SK-N-SH (cell line): ENCODE data around the gene PDIA5. TPM values are rescaled to one million over a fixed set of nuclear protein-coding genes. Genes with fewer than 3 reads are reported as not detected.

ENCODE experiments used
- CTCF ChIA-PET: fragments of 300-600, 350-600 bp; formaldehyde crosslinking; extraction: SDS; loops from one replicate; lab custom pipeline; 2021; lab: Yijun Ruan, JAX
- POLR2A ChIA-PET: fragments of 350-600 bp; sonication (Branson Sonifier 250); formaldehyde crosslinking; extraction: SDS; loops from one replicate; lab custom pipeline; 2020; ENCODE audit warnings: antibody characterized with exemption, inconsistent platforms; lab: Yijun Ruan, JAX
- DNase-seq: peaks from one replicate; pipeline ENCODE4 v3.0.0; 2012
- H2AFZ ChIP-seq: fragments of 200-600 bp; sonication (generic); 2 replicates; pipeline ENCODE4 v1.8.1; 2016; ENCODE audit warnings: antibody characterized with exemption, mild to moderate bottlenecking, low read depth
- H3F3A ChIP-seq: fragments of 200-600 bp; sonication (generic); replicated peaks from 2 replicates; pipeline ENCODE3; 2016; ENCODE audit warnings: antibody characterized with exemption, mild to moderate bottlenecking; ENCODE audit not compliant: insufficient read depth
- H3K27ac ChIP-seq, 2 experiments: fragments of 200-500 bp in 1 of 2; fragments of 200-600 bp in 1 of 2; sonication (Bioruptor generic) in 1 of 2; sonication (generic), shearing (Covaris generic) in 1 of 2; 2 replicates each; pipeline versions ENCODE4 v1.5.1 to v1.6.1; 2014 to 2016; ENCODE audit warnings: low read depth in 2 of 2, inconsistent platforms in 1 of 2, low read length in 1 of 2, mild to moderate bottlenecking in 1 of 2, mixed read lengths in 1 of 2
- H3K27me3 ChIP-seq: fragments of 200-600 bp; sonication (generic), shearing (Covaris generic); 2 replicates; pipeline ENCODE4 v1.6.1; 2016; ENCODE audit warnings: mixed run types; ENCODE audit not compliant: insufficient read depth
- H3K36me3 ChIP-seq, 2 experiments: fragments of 200-500 bp in 1 of 2; fragments of 200-600 bp in 1 of 2; sonication (Bioruptor generic) in 1 of 2; sonication (generic) in 1 of 2; replicated peaks in 1 of 2; 2 replicates each; pipeline versions ENCODE3 to v1.5.1; 2014 to 2016; ENCODE audit warnings: low read length in 1 of 2, mild to moderate bottlenecking in 1 of 2; ENCODE audit not compliant: insufficient read depth in 2 of 2, control insufficient read depth in 1 of 2
- H3K4me1 ChIP-seq, 2 experiments: fragments of 200-500 bp in 1 of 2; fragments of 200-600 bp in 1 of 2; sonication (Bioruptor generic) in 1 of 2; sonication (generic), shearing (Covaris generic) in 1 of 2; 2 replicates each; pipeline versions ENCODE4 v1.5.1 to v1.6.1; 2014 to 2016; ENCODE audit warnings: low read depth in 1 of 2, low read length in 1 of 2, mixed run types in 1 of 2; ENCODE audit not compliant: insufficient read depth in 2 of 2, control insufficient read depth in 1 of 2
- H3K4me2 ChIP-seq: fragments of 200-600 bp; sonication (generic), shearing (Covaris generic); 2 replicates; pipeline ENCODE4 v1.6.1; 2017; ENCODE audit warnings: mixed run types
- H3K4me3 ChIP-seq, 2 experiments: fragments of 200-500 bp in 1 of 2; fragments of 200-600 bp in 1 of 2; sonication (Bioruptor generic) in 1 of 2; sonication (generic), shearing (Covaris generic) in 1 of 2; 2 replicates each; pipeline versions ENCODE4 v1.5.1 to v1.8.1; 2014 to 2016; ENCODE audit warnings: low read depth in 2 of 2, inconsistent platforms in 1 of 2, low read length in 1 of 2, mild to moderate bottlenecking in 1 of 2, mixed read lengths in 1 of 2, moderate library complexity in 1 of 2
- H3K79me2 ChIP-seq: fragments of 200-600 bp; sonication (generic); 2 replicates; pipeline ENCODE4 v1.8.1; 2017; ENCODE audit warnings: mild to moderate bottlenecking; ENCODE audit not compliant: insufficient read depth
- H3K9ac ChIP-seq: fragments of 200-600 bp; sonication (generic); 2 replicates; pipeline ENCODE4 v1.6.1; 2017; ENCODE audit warnings: mixed run types
- H3K9me2 ChIP-seq: fragments of 200-600 bp; sonication (generic); 2 replicates; pipeline ENCODE4 v1.6.1; 2017; ENCODE audit warnings: mixed run types
- H3K9me3 ChIP-seq: fragments of 200-600 bp; sonication (generic); 2 replicates; pipeline ENCODE4 v1.6.1; 2017; ENCODE audit warnings: mixed run types, mild to moderate bottlenecking, moderate library complexity
- H4K20me1 ChIP-seq: fragments of 200-600 bp; sonication (generic); 2 replicates; pipeline ENCODE4 v1.6.1; 2017; ENCODE audit warnings: mild to moderate bottlenecking, mixed run types; ENCODE audit not compliant: insufficient read depth
- CHD2 ChIP-seq: fragments of 150-350 bp; IDR thresholded peaks from 2 replicates; pipeline ENCODE4 v1.6.1; 2018; ENCODE audit warnings: low read length; ENCODE audit not compliant: partially characterized antibody
- ELF1 ChIP-seq: IDR thresholded peaks from 2 replicates; pipeline ENCODE4 v1.4.0; 2012
- EZH2phosphoT487 ChIP-seq: fragments of 200-600 bp; sonication (generic); IDR thresholded peaks from 2 replicates; pipeline ENCODE4 v1.6.1; 2017; ENCODE audit warnings: low read depth, mixed run types, mild to moderate bottlenecking, antibody characterized with exemption, moderate library complexity, borderline replicate concordance
- FOSL2 ChIP-seq: IDR thresholded peaks from 2 replicates; pipeline ENCODE4 v1.4.0; 2012; ENCODE audit warnings: low read depth, mild to moderate bottlenecking, moderate library complexity, borderline replicate concordance
- FOXJ3 ChIP-seq: sonication (generic); formaldehyde crosslinking; IDR thresholded peaks from 2 replicates; pipeline ENCODE4 v1.5.1; 2020; ENCODE audit warnings: mild to moderate bottlenecking, missing genetic modification reagents
- GABPA ChIP-seq: IDR thresholded peaks from 2 replicates; pipeline ENCODE4 v1.4.0; 2012; ENCODE audit warnings: low read depth, mild to moderate bottlenecking
- GATA2 ChIP-seq: sonication (generic); formaldehyde crosslinking; IDR thresholded peaks from 2 replicates; pipeline ENCODE4 v1.5.0; 2020; ENCODE audit warnings: mild to moderate bottlenecking, missing genetic modification reagents
- JUND ChIP-seq: IDR thresholded peaks from 2 replicates; pipeline ENCODE4 v1.4.0; 2012
- MEF2A ChIP-seq: IDR thresholded peaks from 2 replicates; pipeline ENCODE4 v1.4.0; 2012; ENCODE audit warnings: low read depth, borderline replicate concordance
- MXI1 ChIP-seq: IDR thresholded peaks from 2 replicates; pipeline ENCODE4 v1.6.1; 2012; ENCODE audit warnings: mild to moderate bottlenecking, low read depth, low read length, improper control_type of control experiment
- NFIC ChIP-seq: IDR thresholded peaks from 2 replicates; pipeline ENCODE4 v1.4.0; 2012; ENCODE audit warnings: borderline replicate concordance
- NRF1 ChIP-seq: IDR thresholded peaks from 2 replicates; pipeline ENCODE4 v1.6.1; 2012; ENCODE audit warnings: low read depth, mild to moderate bottlenecking, low read length
- PBX3 ChIP-seq: IDR thresholded peaks from 2 replicates; pipeline ENCODE4; 2012
- POLR2AphosphoS5 ChIP-seq: IDR thresholded peaks from 2 replicates; pipeline ENCODE4 v1.6.1; 2012; ENCODE audit warnings: low read depth, low read length
- RAD21 ChIP-seq: IDR thresholded peaks from 2 replicates; pipeline ENCODE4 v1.6.1; 2012; ENCODE audit warnings: mild to moderate bottlenecking, low read length
- RXRA ChIP-seq: IDR thresholded peaks from 2 replicates; pipeline ENCODE4 v1.4.0; 2012; ENCODE audit warnings: low read depth, mild to moderate bottlenecking, borderline replicate concordance
- TAF1 ChIP-seq: IDR thresholded peaks from 2 replicates; pipeline ENCODE4 v1.6.1; 2012; ENCODE audit warnings: low read depth, mild to moderate bottlenecking, low read length, moderate library complexity, borderline replicate concordance
- YY1 ChIP-seq: IDR thresholded peaks from 2 replicates; pipeline ENCODE4 v1.4.0; 2012; ENCODE audit warnings: low read depth, mild to moderate bottlenecking
- WGBS: methylation state at CpG from one replicate; pipeline ENCODE4 v1.1.6; 2017; ENCODE audit warnings: low lambda C conversion rate; 5-methylcytosine and 5-hydroxymethylcytosine counted together
- polyA plus RNA-seq, 3 experiments: library from polyadenylated mRNA; depleted of rRNA; stranded (reverse); fragments of >200 nt; gene quantifications; 2 replicates each; pipeline ENCODE4 v1.2.3, GENCODE V29; 2012
- TF ChIP-seq, protein P1 (sequence below): IDR thresholded peaks from 2 replicates; pipeline ENCODE4 v1.4.0; 2012; ENCODE audit warnings: low read depth, borderline replicate concordance
- TF ChIP-seq, protein P2 (sequence below): IDR thresholded peaks from 2 replicates; pipeline ENCODE4 v1.6.1; 2012; ENCODE audit warnings: mild to moderate bottlenecking, low read depth, low read length, moderate library complexity

Gene PDIA5
- polyA plus RNA-seq, 1 of the 3 experiments (the other 2 are of a cell fraction) = 28.6 TPM

- peaks cover 54% of the 10 kb centered on the region for H3K79me2 ChIP-seq
- H3K36me3 ChIP-seq = peaks cover 0 to 21% of the 10 kb centered on the region in 2 experiments
- H4K20me1 ChIP-seq = peaks cover 46% of the 10 kb centered on the region; the same call in 1 of the 2 replicates
- no peak overlapping the region for H3K9ac ChIP-seq
- no peak overlapping the region for H3K4me2 ChIP-seq
- WGBS = 98% methylated on average over 3 of the region's 3 CpGs
- CTCF ChIA-PET = interaction anchor here (0.9 kb wide), 1 partner anchor 9 kb away, joined by 4 read pairs; no protein-coding TSS in a partner anchor
- no peak for TF ChIP-seq MXI1
- no peak for TF ChIP-seq FOXJ3 (CRISPR knock-in tag)
- no peak for TF ChIP-seq NFIC
- no peak for TF ChIP-seq EZH2phosphoT487
- TF ChIP-seq PBX3 = no peak
- TF ChIP-seq GATA2 (CRISPR knock-in tag) = no peak
- TF ChIP-seq, protein P1, sequence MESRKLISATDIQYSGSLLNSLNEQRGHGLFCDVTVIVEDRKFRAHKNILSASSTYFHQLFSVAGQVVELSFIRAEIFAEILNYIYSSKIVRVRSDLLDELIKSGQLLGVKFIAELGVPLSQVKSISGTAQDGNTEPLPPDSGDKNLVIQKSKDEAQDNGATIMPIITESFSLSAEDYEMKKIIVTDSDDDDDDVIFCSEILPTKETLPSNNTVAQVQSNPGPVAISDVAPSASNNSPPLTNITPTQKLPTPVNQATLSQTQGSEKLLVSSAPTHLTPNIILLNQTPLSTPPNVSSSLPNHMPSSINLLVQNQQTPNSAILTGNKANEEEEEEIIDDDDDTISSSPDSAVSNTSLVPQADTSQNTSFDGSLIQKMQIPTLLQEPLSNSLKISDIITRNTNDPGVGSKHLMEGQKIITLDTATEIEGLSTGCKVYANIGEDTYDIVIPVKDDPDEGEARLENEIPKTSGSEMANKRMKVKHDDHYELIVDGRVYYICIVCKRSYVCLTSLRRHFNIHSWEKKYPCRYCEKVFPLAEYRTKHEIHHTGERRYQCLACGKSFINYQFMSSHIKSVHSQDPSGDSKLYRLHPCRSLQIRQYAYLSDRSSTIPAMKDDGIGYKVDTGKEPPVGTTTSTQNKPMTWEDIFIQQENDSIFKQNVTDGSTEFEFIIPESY = no peak
- TF ChIP-seq YY1 = no peak
- no peak for TF ChIP-seq NRF1
- TF ChIP-seq MEF2A = no peak
- TF ChIP-seq JUND = no peak
- no peak for TF ChIP-seq TAF1
- no peak for TF ChIP-seq ELF1
- TF ChIP-seq RXRA = no peak
- TF ChIP-seq GABPA = no peak
- TF ChIP-seq, protein P2, sequence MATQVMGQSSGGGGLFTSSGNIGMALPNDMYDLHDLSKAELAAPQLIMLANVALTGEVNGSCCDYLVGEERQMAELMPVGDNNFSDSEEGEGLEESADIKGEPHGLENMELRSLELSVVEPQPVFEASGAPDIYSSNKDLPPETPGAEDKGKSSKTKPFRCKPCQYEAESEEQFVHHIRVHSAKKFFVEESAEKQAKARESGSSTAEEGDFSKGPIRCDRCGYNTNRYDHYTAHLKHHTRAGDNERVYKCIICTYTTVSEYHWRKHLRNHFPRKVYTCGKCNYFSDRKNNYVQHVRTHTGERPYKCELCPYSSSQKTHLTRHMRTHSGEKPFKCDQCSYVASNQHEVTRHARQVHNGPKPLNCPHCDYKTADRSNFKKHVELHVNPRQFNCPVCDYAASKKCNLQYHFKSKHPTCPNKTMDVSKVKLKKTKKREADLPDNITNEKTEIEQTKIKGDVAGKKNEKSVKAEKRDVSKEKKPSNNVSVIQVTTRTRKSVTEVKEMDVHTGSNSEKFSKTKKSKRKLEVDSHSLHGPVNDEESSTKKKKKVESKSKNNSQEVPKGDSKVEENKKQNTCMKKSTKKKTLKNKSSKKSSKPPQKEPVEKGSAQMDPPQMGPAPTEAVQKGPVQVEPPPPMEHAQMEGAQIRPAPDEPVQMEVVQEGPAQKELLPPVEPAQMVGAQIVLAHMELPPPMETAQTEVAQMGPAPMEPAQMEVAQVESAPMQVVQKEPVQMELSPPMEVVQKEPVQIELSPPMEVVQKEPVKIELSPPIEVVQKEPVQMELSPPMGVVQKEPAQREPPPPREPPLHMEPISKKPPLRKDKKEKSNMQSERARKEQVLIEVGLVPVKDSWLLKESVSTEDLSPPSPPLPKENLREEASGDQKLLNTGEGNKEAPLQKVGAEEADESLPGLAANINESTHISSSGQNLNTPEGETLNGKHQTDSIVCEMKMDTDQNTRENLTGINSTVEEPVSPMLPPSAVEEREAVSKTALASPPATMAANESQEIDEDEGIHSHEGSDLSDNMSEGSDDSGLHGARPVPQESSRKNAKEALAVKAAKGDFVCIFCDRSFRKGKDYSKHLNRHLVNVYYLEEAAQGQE = no peak
- TF ChIP-seq POLR2AphosphoS5 = no peak
- no peak for TF ChIP-seq FOSL2
- TF ChIP-seq RAD21 = no peak
- no peak for TF ChIP-seq CHD2
- no peak overlapping the region for H2AFZ ChIP-seq
- H3K9me2 ChIP-seq = no peaks in the 10 kb centered on the region
- H3K4me3 ChIP-seq = no peak overlapping the region
- peaks cover 0 to 46% of the 10 kb centered on the region in 2 experiments; a peak in 2 of 4 replicates for H3K4me1 ChIP-seq
- no peak overlapping the region for H3K27ac ChIP-seq
- H3F3A ChIP-seq = no peaks in the 10 kb centered on the region
- DNase-seq = no peak
- H3K27me3 ChIP-seq = no peaks in the 10 kb centered on the region
- H3K9me3 ChIP-seq = no peaks in the 10 kb centered on the region
- POLR2A ChIA-PET = no interaction called here
Measured at GRCh38 chr3:123092243-123092642, 25.4 kb downstream of the PDIA5 start.
